Neural progenitor cell (in vitro differentiated cells): Measurements from ENCODE around the gene SMC5.

ENCODE experiments used
- CTCF ChIP-seq: fragments of 200-600 bp; sonication (generic); IDR thresholded peaks from 2 replicates; pipeline ENCODE4 v1.5.1; 2017; ENCODE audit warnings: antibody characterized with exemption, mild to moderate bottlenecking
- EZH2phosphoT487 ChIP-seq: fragments of 200-600 bp; sonication (generic); IDR thresholded peaks from 2 replicates; pipeline ENCODE4 v1.6.1; 2017; ENCODE audit warnings: antibody characterized with exemption

GRCh38 chr9:70228118-70228517 lies 30.7 kb upstream of the SMC5 start:
- TF ChIP-seq CTCF: no peak
- TF ChIP-seq EZH2phosphoT487: no peak
